IPS DF 6.9 (cell line): Measurements from ENCODE around the gene ATMIN.

Experiments
- DNase-seq: peaks from one replicate; pipeline ENCODE4 v3.0.0-alpha.2; 2013; ENCODE audit warnings: low read depth, low spot score
- H3K27ac ChIP-seq: one replicate; pipeline ENCODE4 v1.5.1; 2013; ENCODE audit warnings: low read length, control low read depth
- H3K27me3 ChIP-seq: 2 replicates; pipeline ENCODE4 v1.6.1; 2013; ENCODE audit warnings: mild to moderate bottlenecking, low read length; ENCODE audit not compliant: control insufficient read depth, insufficient read depth
- H3K36me3 ChIP-seq: 2 replicates; pipeline ENCODE4 v1.6.1; 2013; ENCODE audit warnings: low read length; ENCODE audit not compliant: control insufficient read depth, insufficient read depth
- H3K4me1 ChIP-seq: 2 replicates; pipeline ENCODE4 v1.6.1; 2013; ENCODE audit warnings: low read length; ENCODE audit not compliant: control insufficient read depth, insufficient read depth
- H3K4me3 ChIP-seq: 2 replicates; pipeline ENCODE4 v1.5.1; 2013; ENCODE audit warnings: mild to moderate bottlenecking, low read length
- H3K9me3 ChIP-seq: 2 replicates; pipeline ENCODE4 v1.6.1; 2013; ENCODE audit warnings: low read length, inconsistent platforms; ENCODE audit not compliant: control insufficient read depth, insufficient read depth
- WGBS: extraction: QIAGEN DNeasy Blood & Tissue Kit; methylation state at CpG from one replicate; pipeline ENCODE4 v1.1.7; 2013; ENCODE audit warnings: mixed read lengths, missing lambda C conversion rate; ENCODE audit not compliant: insufficient read length, insufficient coverage; 5-methylcytosine and 5-hydroxymethylcytosine counted together

ATMIN gene

DNA sequence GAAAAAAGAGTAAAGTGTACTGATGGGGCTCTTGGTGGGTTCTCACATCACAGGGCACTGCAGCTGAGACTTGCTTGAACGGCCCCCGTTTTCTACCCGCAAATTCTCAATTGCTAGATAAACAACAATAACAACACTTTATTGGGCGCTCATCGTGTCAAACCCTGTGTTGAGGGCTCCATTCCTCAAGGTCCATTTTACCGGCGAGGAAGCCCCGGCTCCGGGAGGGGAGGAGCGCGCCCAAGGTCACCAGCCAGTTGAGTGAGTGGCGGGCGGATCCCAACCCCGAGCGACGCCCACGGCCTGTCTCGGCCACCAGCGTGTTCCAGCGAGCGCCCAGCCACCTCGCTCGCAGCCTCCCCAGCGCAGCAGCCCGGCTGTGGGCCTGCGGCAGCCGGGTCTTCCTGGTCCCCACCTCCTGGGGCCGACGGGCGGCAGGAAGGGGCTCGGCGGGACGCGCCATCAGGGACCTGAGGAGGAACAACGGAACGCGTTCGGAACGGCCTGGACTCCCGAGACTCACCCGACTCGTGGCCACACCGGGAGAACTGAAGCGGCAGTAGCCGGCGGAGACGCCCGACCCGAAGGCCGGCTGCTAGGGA is 29.3 kb upstream of the ATMIN start:
- no CpG with 5 or more reads among the region's 50 CpGs for WGBS
- no peak for DNase-seq
- H3K27ac ChIP-seq = no peak overlapping the region
- no peaks in the 10 kb centered on the region for H3K9me3 ChIP-seq
- no peaks in the 10 kb centered on the region for H3K36me3 ChIP-seq
- no peaks in the 10 kb centered on the region for H3K27me3 ChIP-seq
- H3K4me3 ChIP-seq = peak overlapping the region; percentile 83
- H3K4me1 ChIP-seq = peaks cover 2% of the 10 kb centered on the region; the same call in 1 of the 2 replicates

GRCh38 chr16:81006813-81007695 is 28.6 kb upstream of the ATMIN start, which contains the start of the genes CENPN and CMC2:
Gene CENPN, plus strand, starts transcription at chr16:81007214. Its CDS starts 4,726 bp downstream, at chr16:81011940.
Gene CMC2, minus strand, starts transcription at chr16:81006885. Its CDS starts 9,491 bp downstream, at chr16:80997394.
- WGBS = no CpG with 5 or more reads among the region's 75 CpGs
- no peaks in the 10 kb centered on the region for H3K9me3 ChIP-seq
- no peaks in the 10 kb centered on the region for H3K27me3 ChIP-seq
- no peaks in the 10 kb centered on the region for H3K36me3 ChIP-seq
- H3K27ac ChIP-seq = no peak within 1 kb of the TSS
- peak; percentile 82 for DNase-seq
- peaks cover 2% of the 10 kb centered on the region; the same call in 1 of the 2 replicates for H3K4me1 ChIP-seq
- H3K4me3 ChIP-seq = peak within 1 kb of the TSS; percentile 83

DNA sequence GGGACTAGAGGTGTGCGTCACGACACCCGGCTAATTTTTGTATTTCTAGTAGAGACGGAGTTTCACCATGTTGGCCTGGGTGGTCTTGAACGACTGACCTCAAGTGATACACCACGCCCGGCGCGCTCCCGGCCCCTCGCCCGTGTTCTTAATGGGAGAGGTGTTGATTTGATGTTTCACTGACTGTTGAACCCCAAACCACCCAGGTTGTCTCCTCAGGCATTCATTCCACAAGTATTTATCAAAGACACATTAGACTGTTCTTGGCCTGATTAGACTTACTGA is 27.2 kb upstream of the ATMIN start:
- H3K9me3 ChIP-seq = no peaks in the 10 kb centered on the region

DNA sequence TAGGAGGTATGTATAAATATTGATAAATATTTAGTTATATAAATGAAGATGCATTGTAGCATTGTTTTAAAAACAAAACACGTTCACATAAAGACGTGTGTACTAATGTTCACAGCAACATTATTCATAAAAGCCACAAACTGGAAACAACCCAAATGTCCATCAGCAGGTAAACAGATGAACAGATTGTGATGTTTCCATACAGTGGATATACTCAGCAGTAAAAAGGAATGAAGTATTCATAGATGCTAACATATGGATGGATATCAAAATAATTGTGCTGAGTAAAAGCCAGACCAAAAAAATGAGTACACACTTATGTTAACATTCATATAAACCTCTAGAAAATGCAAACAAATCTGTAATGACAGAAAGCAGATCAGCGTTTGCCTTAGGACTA is 22.7 kb upstream of the ATMIN start:
- H3K36me3 ChIP-seq = peaks cover 20% of the 10 kb centered on the region; the same call in 1 of the 2 replicates
- H3K4me1 ChIP-seq = no peaks in the 10 kb centered on the region
- WGBS = no CpG with 5 or more reads among the region's 3 CpGs

More for the DNA sequence above, 27.2 kb upstream of the ATMIN start:
- Histone ChIP-seq H3K4me3 (no peak overlapping the region; the same call in 1 of the 2 replicates), H3K27me3 (no peaks in the 10 kb centered on the region), H3K4me1 (peaks cover 2% of the 10 kb centered on the region; the same call in 1 of the 2 replicates), H3K36me3 (peaks cover 5% of the 10 kb centered on the region; the same call in 1 of the 2 replicates), H3K27ac (no peak overlapping the region)
- no peak for DNase-seq
- WGBS = no CpG with 5 or more reads among the region's 12 CpGs

GRCh38 chr16:81014672-81015071 is 21.0 kb upstream of the ATMIN start:
- Histone ChIP-seq H3K4me3 (no peak overlapping the region), H3K4me1 (no peaks in the 10 kb centered on the region), H3K27ac (no peak overlapping the region), H3K9me3 (no peaks in the 10 kb centered on the region), H3K27me3 (no peaks in the 10 kb centered on the region), H3K36me3 (peaks cover 22% of the 10 kb centered on the region; the same call in 1 of the 2 replicates)
- WGBS = no CpG with 5 or more reads among the region's 2 CpGs
- DNase-seq = no peak

More for the DNA sequence above, 22.7 kb upstream of the ATMIN start:
- no peaks in the 10 kb centered on the region for H3K9me3 ChIP-seq
- H3K4me3 ChIP-seq = no peak overlapping the region
- no peak for DNase-seq
- H3K27me3 ChIP-seq = no peaks in the 10 kb centered on the region
- no peak overlapping the region for H3K27ac ChIP-seq

GRCh38 chr16:81018496-81018895 is 17.1 kb upstream of the ATMIN start:
- Histone ChIP-seq H3K9me3 (no peaks in the 10 kb centered on the region), H3K27me3 (no peaks in the 10 kb centered on the region), H3K4me1 (no peaks in the 10 kb centered on the region), H3K27ac (no peak overlapping the region), H3K4me3 (no peak overlapping the region), H3K36me3 (peaks cover 35% of the 10 kb centered on the region)
- no CpG with 5 or more reads among the region's 2 CpGs for WGBS
- DNase-seq = no peak

DNA sequence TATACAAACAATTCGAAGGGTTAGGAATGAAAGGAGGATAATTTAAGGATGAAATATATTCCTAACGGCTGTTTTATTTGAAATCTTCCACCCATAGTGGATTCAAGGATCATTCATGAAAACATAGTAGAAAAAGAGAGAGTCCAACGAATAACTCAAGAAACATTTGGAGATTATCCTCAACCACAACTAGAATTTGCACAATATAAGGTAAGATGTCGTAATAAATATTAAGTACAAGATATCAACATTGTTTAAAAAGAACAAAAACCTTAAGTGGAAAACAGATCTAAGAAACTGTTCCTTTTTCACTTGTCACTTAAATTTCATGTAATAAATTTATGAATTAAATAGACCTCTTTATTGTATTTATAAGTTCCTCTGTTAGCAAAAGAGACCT is 9.2 kb upstream of the ATMIN start:
- H3K27me3 ChIP-seq = no peaks in the 10 kb centered on the region
- H3K36me3 ChIP-seq = peaks cover 17% of the 10 kb centered on the region; the same call in 1 of the 2 replicates
- WGBS = 100% methylated on average over 1 of the region's 4 CpGs
- no peak overlapping the region for H3K4me3 ChIP-seq
- no peak overlapping the region for H3K27ac ChIP-seq
- H3K9me3 ChIP-seq = no peaks in the 10 kb centered on the region
- H3K4me1 ChIP-seq = no peaks in the 10 kb centered on the region
- DNase-seq = no peak

- H3K27me3 ChIP-seq = no peaks in the 10 kb centered on the region
- H3K27ac ChIP-seq = no peak overlapping the region
- peaks cover 2% of the 10 kb centered on the region; the same call in 1 of the 2 replicates for H3K9me3 ChIP-seq
- no peaks in the 10 kb centered on the region for H3K4me1 ChIP-seq
- DNase-seq = no peak
- H3K4me3 ChIP-seq = no peak overlapping the region
- WGBS = no CpG with 5 or more reads among the region's 11 CpGs
- peaks cover 9% of the 10 kb centered on the region; the same call in 1 of the 2 replicates for H3K36me3 ChIP-seq
These were observed 5.6 kb upstream of the ATMIN start for GRCh38 chr16:81029930-81030604.

- WGBS = no CpG with 5 or more reads among the region's 80 CpGs
- no peak for DNase-seq
- H3K27ac ChIP-seq = no peak overlapping the region
- H3K4me1 ChIP-seq = peaks cover 1% of the 10 kb centered on the region; the same call in 1 of the 2 replicates
- H3K9me3 ChIP-seq = peaks cover 2% of the 10 kb centered on the region; the same call in 1 of the 2 replicates
- H3K4me3 ChIP-seq = peak overlapping the region; percentile 88
- 0 out of 2 replicates have a peak, but pooled peaks cover 2% of the 10 kb centered on the region for H3K36me3 ChIP-seq
- H3K27me3 ChIP-seq = no peaks in the 10 kb centered on the region
These were observed 521 bp downstream of the ATMIN start for GRCh38 chr16:81035975-81036750.
